Smooth muscle cell of the brain vasculature (primary cell): ENCODE results near the gene MSL3B.

Experiments used
- DNase-seq: peaks from one replicate; pipeline ENCODE4 v3.0.0-alpha.2; 2012; ENCODE audit warnings: low read depth, low spot score

MSL3B gene

DNA sequence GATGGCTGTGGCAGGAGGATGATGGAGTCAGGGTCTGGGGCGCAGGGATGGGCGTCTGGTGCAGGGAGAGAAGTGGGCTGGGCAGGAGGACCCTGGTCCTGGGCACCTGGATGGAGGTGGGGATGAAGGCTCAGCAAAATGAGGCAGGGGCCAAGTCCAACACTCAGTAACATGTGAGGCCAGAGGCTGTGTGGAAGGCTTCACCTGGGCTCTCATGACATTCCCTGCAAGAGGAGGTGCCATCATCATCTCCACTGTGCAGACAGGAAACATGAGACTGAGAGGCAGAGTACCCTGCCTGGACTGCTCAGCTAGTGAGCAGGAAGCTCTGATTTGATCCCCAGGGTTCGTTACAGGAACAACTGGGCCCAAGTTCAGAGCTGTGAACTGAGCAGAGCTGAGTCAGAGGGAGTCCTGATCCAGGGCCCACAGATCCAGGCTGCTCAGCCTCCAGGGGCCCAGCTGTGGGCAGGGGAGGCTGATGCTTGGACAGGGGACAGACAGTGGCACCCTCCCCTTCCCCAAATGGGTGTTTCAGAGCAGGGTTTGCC, 50.8 kb downstream of the MSL3B start:
- no peak for DNase-seq

DNA sequence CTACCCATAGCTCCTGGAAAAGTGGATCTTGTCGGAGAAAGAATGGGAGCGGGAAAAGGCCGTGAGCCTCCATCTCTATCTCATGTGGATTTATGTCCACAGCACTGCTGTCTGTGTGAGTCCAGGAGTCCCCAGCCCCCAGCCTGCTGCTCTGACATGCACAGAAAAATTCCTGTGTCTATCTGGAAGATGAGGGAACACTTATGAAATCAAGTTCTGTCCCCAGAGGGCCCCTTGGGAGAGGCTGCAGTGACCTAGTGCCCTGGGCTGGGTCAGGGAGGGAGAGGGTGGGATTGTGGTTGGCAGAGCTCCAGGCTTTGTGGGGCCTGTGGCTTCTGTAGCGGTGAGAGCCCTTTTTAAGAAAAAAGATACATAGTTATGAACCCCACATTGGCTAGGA, 51.4 kb downstream of the MSL3B start:
- DNase-seq = no peak

DNA sequence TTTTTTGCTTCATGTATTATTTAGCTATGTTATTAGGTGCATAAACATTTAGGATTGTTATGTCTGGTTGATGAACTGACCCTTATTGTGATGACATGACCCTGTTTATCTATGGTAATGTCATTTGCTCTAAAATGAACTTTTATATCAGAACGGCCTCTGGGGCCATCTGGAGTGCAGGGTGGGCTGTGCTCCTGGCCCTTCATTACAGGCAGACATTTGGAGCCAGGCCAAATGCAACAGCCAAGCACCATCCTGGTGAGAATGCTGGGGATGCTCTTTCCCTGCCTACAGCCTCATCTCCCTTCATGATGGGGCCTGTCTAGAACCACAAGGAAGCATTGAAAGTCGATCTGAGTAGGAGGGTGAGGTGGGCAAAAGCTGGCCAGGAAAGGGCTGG, 51.9 kb downstream of the MSL3B start:
- DNase-seq = no peak

- no peak for DNase-seq
Measured at GRCh38 chr2:233815861-233816260, 52.3 kb downstream of the MSL3B start.
